ENCODE results near the gene BZW1. TPM values are rescaled to one million over a fixed set of nuclear protein-coding genes. Genes with fewer than 3 reads are reported as not detected.

The BZW1 gene
- total RNA-seq, 1 experiment from 2014 or later, result 396 TPM

GRCh38 chr2:200794143-200794542 is 17.6 kb upstream of the BZW1 start:
- H3K27ac ChIP-seq (ENCODE audit: low read depth, low read length, poor library complexity, severe bottlenecking), result no peak overlapping the region
- no peaks in the 10 kb centered on the region for H3K27me3 ChIP-seq (replicated peaks; ENCODE audit: insufficient read depth, low read depth, low read length, poor library complexity)
- no peaks in the 10 kb centered on the region for H3K9me3 ChIP-seq (ENCODE audit: low read depth, low read length, poor library complexity, severe bottlenecking)
- intact Hi-C loops (cut with micrococcal nuclease; ENCODE audit: unreplicated experiment), result no loop called here
- H3K4me3 ChIP-seq (ENCODE audit: low read depth, low read length, poor library complexity, severe bottlenecking), result no peak overlapping the region
- TF ChIP-seq EZH2 (IDR thresholded peaks at IDR 0.05; ENCODE audit: borderline replicate concordance, low read depth, low read length, poor library complexity, severe bottlenecking), result no peak
- TF ChIP-seq CTCF (conservative IDR thresholded peaks at IDR 0.05; ENCODE audit: low read depth, low read length), result no peak
- CTCF ChIA-PET, result no interaction called here
- H3K4me1 ChIP-seq (ENCODE audit: insufficient read depth, low read length, poor library complexity, severe bottlenecking), result no peaks in the 10 kb centered on the region
- POLR2A ChIA-PET (ENCODE audit: low non-redundant PET), result no interaction called here
- BruUV-seq (replicated peaks), result no TSS peak
- DNase-seq (ENCODE audit: low spot score), result no peak
- H3K36me3 ChIP-seq (ENCODE audit: insufficient read depth, low read length, poor library complexity, severe bottlenecking), result no peaks in the 10 kb centered on the region

- H3K36me3 ChIP-seq (ENCODE audit: insufficient read depth, low read length, poor library complexity, severe bottlenecking), result no peaks in the 10 kb centered on the region
- intact Hi-C loops (cut with micrococcal nuclease; ENCODE audit: unreplicated experiment), result no loop called here
- H3K27ac ChIP-seq (ENCODE audit: low read depth, low read length, poor library complexity, severe bottlenecking), result no peak overlapping the region
- BruUV-seq (replicated peaks), result no TSS peak
- TF ChIP-seq CTCF (conservative IDR thresholded peaks at IDR 0.05; ENCODE audit: low read depth, low read length) (no peak), EZH2 (IDR thresholded peaks at IDR 0.05; ENCODE audit: borderline replicate concordance, low read depth, low read length, poor library complexity, severe bottlenecking) (no peak)
- POLR2A ChIA-PET (ENCODE audit: low non-redundant PET), result no interaction called here
- no peaks in the 10 kb centered on the region for H3K9me3 ChIP-seq (ENCODE audit: low read depth, low read length, poor library complexity, severe bottlenecking)
- DNase-seq (ENCODE audit: low spot score), result no peak
- no peaks in the 10 kb centered on the region for H3K4me1 ChIP-seq (ENCODE audit: insufficient read depth, low read length, poor library complexity, severe bottlenecking)
- no peak overlapping the region for H3K4me3 ChIP-seq (ENCODE audit: low read depth, low read length, poor library complexity, severe bottlenecking)
- CTCF ChIA-PET, result no interaction called here
- H3K27me3 ChIP-seq (replicated peaks; ENCODE audit: insufficient read depth, low read depth, low read length, poor library complexity), result no peaks in the 10 kb centered on the region
Measured at GRCh38 chr2:200795028-200795440, 16.7 kb upstream of the BZW1 start.

GRCh38 chr2:200796561-200796960 is 15.1 kb upstream of the BZW1 start:
- ChIA-PET POLR2A (ENCODE audit: low non-redundant PET) (no interaction called here), CTCF (no interaction called here)
- Histone ChIP-seq H3K4me3 (ENCODE audit: low read depth, low read length, poor library complexity, severe bottlenecking) (no peak overlapping the region), H3K27ac (ENCODE audit: low read depth, low read length, poor library complexity, severe bottlenecking) (no peak overlapping the region), H3K27me3 (replicated peaks; ENCODE audit: insufficient read depth, low read depth, low read length, poor library complexity) (no peaks in the 10 kb centered on the region), H3K36me3 (ENCODE audit: insufficient read depth, low read length, poor library complexity, severe bottlenecking) (no peaks in the 10 kb centered on the region), H3K4me1 (ENCODE audit: insufficient read depth, low read length, poor library complexity, severe bottlenecking) (no peaks in the 10 kb centered on the region), H3K9me3 (ENCODE audit: low read depth, low read length, poor library complexity, severe bottlenecking) (no peaks in the 10 kb centered on the region)
- intact Hi-C loops (cut with micrococcal nuclease; ENCODE audit: unreplicated experiment), result no loop called here
- no TSS peak for BruUV-seq (replicated peaks)
- no peak for TF ChIP-seq EZH2 (IDR thresholded peaks at IDR 0.05; ENCODE audit: borderline replicate concordance, low read depth, low read length, poor library complexity, severe bottlenecking)
- no peak for TF ChIP-seq CTCF (conservative IDR thresholded peaks at IDR 0.05; ENCODE audit: low read depth, low read length)
- DNase-seq (ENCODE audit: low spot score), result no peak

Data from A673 (cell line).